Peyer's patch (tissue), 4 donors: ENCODE data around the gene EIF2S2. TPM values are rescaled to one million over a fixed set of nuclear protein-coding genes. Genes with fewer than 3 reads are reported as not detected.

Source experiments
- DNase-seq, 3 donors: peaks; one replicate each; pipeline ENCODE4 v3.0.0-alpha.2; 2017 to 2019
- H3K27ac ChIP-seq, 4 donors: fragments of 200-600 bp; sonication (generic); one replicate each; pipeline ENCODE4 v1.5.1; 2016 to 2019
- H3K27me3 ChIP-seq, 2 donors: fragments of 200-600 bp; sonication (generic); one replicate each; pipeline ENCODE4 v1.5.1; 2019
- H3K36me3 ChIP-seq, 3 donors: fragments of 200-600 bp; sonication (generic); one replicate each; pipeline ENCODE4 v1.5.1; 2016 to 2019
- H3K4me1 ChIP-seq, 4 donors: fragments of 200-600 bp; sonication (generic); one replicate each; pipeline ENCODE4 v1.5.1; 2016 to 2019
- H3K4me3 ChIP-seq, 4 donors: fragments of 200-600 bp; sonication (generic); 1 replicate in 3 of 4; 2 replicates in 1 of 4; pipeline ENCODE4 v1.5.1; 2016 to 2019; ENCODE audit warnings: mild to moderate bottlenecking in 1 of 4
- H3K9me3 ChIP-seq, 4 donors: fragments of 200-600 bp; sonication (generic); one replicate each; pipeline ENCODE4 v1.5.1; 2016 to 2019; ENCODE audit warnings: mild to moderate bottlenecking in 1 of 4
- CTCF ChIP-seq, 6 experiments: fragments of 450-650 bp in 4 of 6; fragments of 200-600 bp in 2 of 6; sonication (generic) in 1 of 6; IDR thresholded peaks; one replicate each; pipeline ENCODE4 v1.5.1; 2017 to 2019; ENCODE audit warnings: antibody characterized with exemption in 6 of 6, mild to moderate bottlenecking in 3 of 6, moderate library complexity in 1 of 6
- POLR2A ChIP-seq, 2 donors: fragments of 450-650 bp; IDR thresholded peaks; one replicate each; pipeline ENCODE4 v1.5.1; 2017; ENCODE audit warnings: antibody characterized with exemption in 2 of 2, mild to moderate bottlenecking in 2 of 2, moderate library complexity in 2 of 2
- total RNA-seq, 4 donors: library from RNA; depleted of rRNA; stranded (reverse); fragments of >200 nt; gene quantifications; one replicate each; pipeline ENCODE4 v1.1.0, GENCODE V29; 2016

EIF2S2 gene
- total RNA-seq, 4 donors from 2014 or later: 25.0 to 48.7 (median 30.6) TPM

GRCh38 chr20:34131491-34131890, 19.4 kb upstream of the EIF2S2 start:
- DNase-seq: no peak
- no peaks in the 10 kb centered on the region for H3K4me1 ChIP-seq
- H3K9me3 ChIP-seq: no peaks in the 10 kb centered on the region
- no peak overlapping the region for H3K27ac ChIP-seq
- no peak overlapping the region for H3K4me3 ChIP-seq
- H3K27me3 ChIP-seq: no peaks in the 10 kb centered on the region
- no peak for TF ChIP-seq POLR2A (IDR thresholded peaks at IDR 0.05)
- TF ChIP-seq CTCF (IDR thresholded peaks at IDR 0.05): no peak
- H3K36me3 ChIP-seq: no peaks in the 10 kb centered on the region

DNA sequence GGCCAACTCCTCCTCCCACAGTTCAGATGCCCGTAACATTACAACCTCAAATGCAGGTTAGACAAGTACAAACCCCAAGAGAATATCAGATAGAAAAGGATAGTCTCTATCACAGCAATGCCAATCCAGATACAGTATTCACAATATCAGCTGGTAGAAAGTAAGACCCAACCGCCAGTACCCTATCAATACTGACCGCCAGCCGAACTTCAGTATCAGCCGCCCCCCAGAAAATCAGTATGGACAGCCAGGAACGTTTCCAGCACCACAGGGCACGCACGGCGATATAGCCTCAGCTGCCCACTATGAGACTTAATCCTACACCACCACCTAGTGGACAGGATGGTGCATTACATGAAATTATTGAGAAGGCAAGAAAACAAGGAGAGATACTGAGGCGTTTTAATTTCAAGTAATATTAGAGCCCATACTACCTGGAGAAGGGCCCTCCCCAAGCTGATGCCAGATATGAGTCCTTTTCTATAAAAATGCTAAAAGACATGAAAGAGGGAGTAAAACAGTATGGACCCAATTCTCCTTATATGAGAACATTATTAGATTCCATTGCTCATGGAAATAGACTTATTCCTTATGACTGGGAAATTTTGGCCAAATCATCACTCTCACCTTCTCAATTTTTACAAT, 17.6 kb upstream of the EIF2S2 start:
- no peaks in the 10 kb centered on the region for H3K36me3 ChIP-seq
- H3K4me1 ChIP-seq: no peaks in the 10 kb centered on the region
- no peak overlapping the region for H3K27ac ChIP-seq
- no peak overlapping the region for H3K4me3 ChIP-seq
- TF ChIP-seq POLR2A (IDR thresholded peaks at IDR 0.05): no peak
- TF ChIP-seq CTCF (IDR thresholded peaks at IDR 0.05): peak; percentile 70 to 94 (median 90)
- DNase-seq: peak in 2 of 3 donors; percentile 45 to 73
- no peaks in the 10 kb centered on the region for H3K27me3 ChIP-seq
- no peaks in the 10 kb centered on the region for H3K9me3 ChIP-seq

GRCh38 chr20:34127792-34128191, 15.7 kb upstream of the EIF2S2 start:
- H3K4me3 ChIP-seq: no peak overlapping the region
- no peaks in the 10 kb centered on the region for H3K4me1 ChIP-seq
- H3K36me3 ChIP-seq: no peaks in the 10 kb centered on the region
- no peaks in the 10 kb centered on the region for H3K27me3 ChIP-seq
- TF ChIP-seq CTCF (IDR thresholded peaks at IDR 0.05): no peak
- no peak for TF ChIP-seq POLR2A (IDR thresholded peaks at IDR 0.05)
- no peak overlapping the region for H3K27ac ChIP-seq
- DNase-seq: no peak
- H3K9me3 ChIP-seq: no peaks in the 10 kb centered on the region

- Histone ChIP-seq H3K36me3 (no peaks in the 10 kb centered on the region), H3K9me3 (no peaks in the 10 kb centered on the region), H3K4me3 (no peak overlapping the region), H3K4me1 (no peaks in the 10 kb centered on the region), H3K27ac (no peak overlapping the region), H3K27me3 (no peaks in the 10 kb centered on the region)
- no peak for DNase-seq
- TF ChIP-seq CTCF (IDR thresholded peaks at IDR 0.05): no peak
- TF ChIP-seq POLR2A (IDR thresholded peaks at IDR 0.05): no peak
Observed at GRCh38 chr20:34124469-34125249, 12.6 kb upstream of the EIF2S2 start.

- no peaks in the 10 kb centered on the region for H3K36me3 ChIP-seq
- H3K4me1 ChIP-seq: no peaks in the 10 kb centered on the region
- no peak for DNase-seq
- H3K27me3 ChIP-seq: no peaks in the 10 kb centered on the region
- TF ChIP-seq CTCF (IDR thresholded peaks at IDR 0.05) (no peak), POLR2A (IDR thresholded peaks at IDR 0.05) (no peak)
- no peaks in the 10 kb centered on the region for H3K9me3 ChIP-seq
- H3K4me3 ChIP-seq: no peak overlapping the region
- H3K27ac ChIP-seq: no peak overlapping the region
Observed at GRCh38 chr20:34123309-34123708, 11.3 kb upstream of the EIF2S2 start.
